Esophagus muscularis mucosa (tissue), 4 donors: ENCODE measurements around the gene MRPL11. TPM values are rescaled to one million over a fixed set of nuclear protein-coding genes. Genes with fewer than 3 reads are reported as not detected.
A peak's percentile ranks its signal among the peaks of the same experiment; 100 is the strongest.

Experiments used
- DNase-seq: peaks from one replicate; pipeline ENCODE4 v3.0.0-alpha.2; 2017; ENCODE audit errors: extremely low spot score
- H3K27ac ChIP-seq, 4 donors: fragments of 200-600 bp; sonication (generic); replicated peaks in 1 of 4; 1 replicate in 3 of 4; 2 replicates in 1 of 4; pipeline ENCODE4 v1.5.1; 2016 to 2019; ENCODE audit warnings: mild to moderate bottlenecking in 1 of 4
- H3K27me3 ChIP-seq, 4 donors: fragments of 200-600 bp; sonication (generic); one replicate each; pipeline versions ENCODE4 v1.5.1 to v1.6.0; 2016 to 2019
- H3K36me3 ChIP-seq, 4 donors: fragments of 200-600 bp; sonication (generic); one replicate each; pipeline ENCODE4 v1.5.1; 2016 to 2019
- H3K4me1 ChIP-seq, 4 donors: fragments of 200-600 bp; sonication (generic); one replicate each; pipeline ENCODE4 v1.5.1; 2016 to 2019
- H3K4me3 ChIP-seq, 4 donors: fragments of 200-600 bp; sonication (generic); 1 replicate in 2 of 4; 2 replicates in 2 of 4; pipeline ENCODE4 v1.5.1; 2016 to 2019; ENCODE audit warnings: mild to moderate bottlenecking in 4 of 4, moderate library complexity in 1 of 4
- H3K9me3 ChIP-seq, 4 donors: fragments of 200-600 bp; sonication (generic); 1 replicate in 3 of 4; 2 replicates in 1 of 4; pipeline ENCODE4 v1.5.1; 2016 to 2019
- CTCF ChIP-seq, 3 experiments: fragments of 200-600 bp in 2 of 3; fragments of 450-650 bp in 1 of 3; sonication (generic) in 2 of 3; IDR thresholded peaks; one replicate each; pipeline ENCODE4 v1.5.1; 2017 to 2019; ENCODE audit warnings: antibody characterized with exemption in 3 of 3, mild to moderate bottlenecking in 2 of 3, moderate library complexity in 1 of 3
- EP300 ChIP-seq: sonication (generic); formaldehyde crosslinking; IDR thresholded peaks from one replicate; pipeline ENCODE4 v1.6.1; 2017; ENCODE audit warnings: antibody characterized with exemption
- POLR2A ChIP-seq: fragments of 450-650 bp; IDR thresholded peaks from one replicate; pipeline ENCODE4 v1.6.1; 2017; ENCODE audit warnings: antibody characterized with exemption, moderate library complexity, mild to moderate bottlenecking, low read depth
- POLR2AphosphoS5 ChIP-seq, 2 donors: sonication (generic); formaldehyde crosslinking; IDR thresholded peaks; one replicate each; pipeline ENCODE4 v1.6.1; 2017; ENCODE audit warnings: antibody characterized with exemption in 2 of 2
- WGBS: methylation state at CpG from one replicate; pipeline ENCODE4 v1.1.5; 2018; 5-methylcytosine and 5-hydroxymethylcytosine counted together
- intact Hi-C: fragments of 100-400 bp; cut with DNase I; formaldehyde crosslinking; loops from one replicate; pipeline ENCODE4 v1.15.1; 2023
- total RNA-seq, 4 donors: library from RNA; depleted of rRNA; stranded (reverse); fragments of >200 nt; gene quantifications; one replicate each; pipeline versions ENCODE4 v1.1.0 to v1.2.1, GENCODE V29; 2016

Gene MRPL11
- total RNA-seq, 4 donors from 2014 or later, result 46.1 to 51.5 (median 48.7) TPM

GRCh38 chr11:66420671-66421476 lies 17.8 kb downstream of the MRPL11 start, which contains the start of gene NPAS4:
Gene NPAS4, plus strand, starts transcription at chr11:66421035. Its CDS starts 145 bp downstream, at chr11:66421180.
- H3K9me3 ChIP-seq, result peaks cover 0 to 3% (median 0%) of the 10 kb centered on the region in 4 donors
- TF ChIP-seq EP300 (no peak), CTCF (IDR thresholded peaks at IDR 0.05) (no peak), POLR2A (no peak), POLR2AphosphoS5 (IDR thresholded peaks at IDR 0.05) (no peak)
- peaks cover 0 to 45% (median 25%) of the 10 kb centered on the region in 4 donors for H3K36me3 ChIP-seq
- 29% methylated on average over 37 of the region's 71 CpGs for WGBS
- no peak for DNase-seq
- no peaks in the 10 kb centered on the region for H3K27me3 ChIP-seq
- peaks cover 36 to 44% (median 40%) of the 10 kb centered on the region in 4 donors for H3K4me1 ChIP-seq
- peak within 1 kb of the TSS in 3 of 4 donors; percentile 46 to 72 (median 57) for H3K27ac ChIP-seq
- intact Hi-C loops, result no loop called here
- H3K4me3 ChIP-seq, result no peak within 1 kb of the TSS

GRCh38 chr11:66419825-66420224 lies 18.8 kb downstream of the MRPL11 start:
- H3K27me3 ChIP-seq, result no peaks in the 10 kb centered on the region
- H3K36me3 ChIP-seq, result peaks cover 0 to 34% (median 18%) of the 10 kb centered on the region in 4 donors
- DNase-seq, result no peak
- intact Hi-C loops, result no loop called here
- 3% methylated on average over 15 of the region's 30 CpGs for WGBS
- peak overlapping the region in 2 of 4 donors; percentile 3 to 46 for H3K27ac ChIP-seq
- H3K4me1 ChIP-seq, result peaks cover 37 to 44% (median 40%) of the 10 kb centered on the region in 4 donors
- H3K4me3 ChIP-seq, result no peak overlapping the region
- TF ChIP-seq CTCF (IDR thresholded peaks at IDR 0.05) (no peak), POLR2AphosphoS5 (IDR thresholded peaks at IDR 0.05) (no peak), EP300 (no peak), POLR2A (no peak)
- peaks cover 0 to 3% (median 0%) of the 10 kb centered on the region in 4 donors for H3K9me3 ChIP-seq

GRCh38 chr11:66418986-66419308 lies 19.7 kb downstream of the MRPL11 start:
- Histone ChIP-seq H3K27ac (peak overlapping the region in 1 of 4 donors; percentile 80), H3K4me3 (no peak overlapping the region), H3K4me1 (peaks cover 41 to 50% (median 46%) of the 10 kb centered on the region in 4 donors), H3K27me3 (no peaks in the 10 kb centered on the region), H3K36me3 (peaks cover 0 to 25% (median 10%) of the 10 kb centered on the region in 4 donors), H3K9me3 (peaks cover 0 to 3% (median 0%) of the 10 kb centered on the region in 4 donors)
- WGBS, result 54% methylated on average over 3 of the region's 3 CpGs
- no peak for TF ChIP-seq POLR2A
- TF ChIP-seq CTCF (IDR thresholded peaks at IDR 0.05), result no peak
- TF ChIP-seq POLR2AphosphoS5 (IDR thresholded peaks at IDR 0.05), result no peak
- no peak for TF ChIP-seq EP300
- DNase-seq, result no peak
- intact Hi-C loops, result no loop called here

- Histone ChIP-seq H3K27me3 (peaks cover 0 to 3% (median 0%) of the 10 kb centered on the region in 4 donors), H3K27ac (peak overlapping the region; percentile 41 to 80 (median 66)), H3K36me3 (peaks cover 0 to 22% (median 6%) of the 10 kb centered on the region in 4 donors), H3K9me3 (peaks cover 0 to 3% (median 0%) of the 10 kb centered on the region in 4 donors), H3K4me3 (no peak overlapping the region), H3K4me1 (peaks cover 41 to 55% (median 52%) of the 10 kb centered on the region in 4 donors)
- TF ChIP-seq POLR2AphosphoS5 (IDR thresholded peaks at IDR 0.05) (peak; percentile 84 to 89), CTCF (IDR thresholded peaks at IDR 0.05) (peak; percentile 47 to 68 (median 50)), EP300 (peak; percentile 58), POLR2A (no peak)
- no peak for DNase-seq
- intact Hi-C loops, result no loop called here
- 12% methylated on average over 16 of the region's 16 CpGs for WGBS
These were observed 20.3 kb downstream of the MRPL11 start for GRCh38 chr11:66418168-66418985.
